WTC11 (cell line): Measurements from ENCODE around the gene ARX. TPM values are rescaled to one million over a fixed set of nuclear protein-coding genes. Genes with fewer than 3 reads are reported as not detected.

ENCODE experiments used
- ATAC-seq: fragments of 200-7000 bp; cut with Tn5 transposase; 2 replicates; pipeline ENCODE4 v1.10.0; 2021; ENCODE audit warnings: mild to moderate bottlenecking, moderate library complexity
- CTCF ChIA-PET: fragments of 300-600 bp; sonication (Branson Sonifier 250); formaldehyde crosslinking; loops from one replicate; lab custom pipeline; 2021; ENCODE audit warnings: antibody characterized with exemption; lab: Charles Lee
- POLR2A ChIA-PET: fragments of 350-600 bp; sonication (Branson Sonifier 250); formaldehyde crosslinking; loops from one replicate; lab custom pipeline; 2021; ENCODE audit warnings: antibody characterized with exemption; lab: Charles Lee
- DNase-seq: peaks from one replicate; pipeline ENCODE4 v3.0.0; 2021; ENCODE audit warnings: low spot score
- H3K27ac Mint-ChIP-seq: 2 replicates; pipeline ENCODE4 v1.8.0; 2021; ENCODE audit warnings: mixed read lengths
- H3K27me3 Mint-ChIP-seq: 2 replicates; pipeline ENCODE4 v1.8.0; 2021; ENCODE audit warnings: low read depth, mild to moderate bottlenecking, moderate library complexity, mixed read lengths
- H3K36me3 Mint-ChIP-seq: 2 replicates; pipeline ENCODE4 v1.8.0; 2021; ENCODE audit warnings: mixed read lengths
- H3K4me1 Mint-ChIP-seq: 2 replicates; pipeline ENCODE4 v1.8.0; 2022; ENCODE audit warnings: mixed read lengths
- H3K4me3 Mint-ChIP-seq: 2 replicates; pipeline ENCODE4 v1.8.0; 2021; ENCODE audit warnings: mild to moderate bottlenecking, moderate library complexity, mixed read lengths
- H3K9me3 Mint-ChIP-seq: 2 replicates; pipeline ENCODE4 v1.8.0; 2021; ENCODE audit warnings: mixed read lengths
- ATF2 ChIP-seq: sonication (generic); formaldehyde crosslinking; IDR thresholded peaks from 2 replicates; pipeline ENCODE4 v1.8.1; 2022; ENCODE audit warnings: low read depth, missing genetic modification reagents, borderline replicate concordance
- ATF3 ChIP-seq: sonication (generic); formaldehyde crosslinking; conservative IDR thresholded peaks from 2 replicates; pipeline ENCODE4 v1.8.1; 2022; ENCODE audit warnings: mild to moderate bottlenecking, missing genetic modification reagents
- E2F1 ChIP-seq: sonication (generic); formaldehyde crosslinking; IDR thresholded peaks from 2 replicates; pipeline ENCODE4 v1.8.0; 2022; ENCODE audit warnings: mild to moderate bottlenecking, missing genetic modification reagents
- ELF4 ChIP-seq: sonication (generic); formaldehyde crosslinking; IDR thresholded peaks from 2 replicates; pipeline ENCODE4 v1.8.1; 2022; ENCODE audit warnings: low read depth, mild to moderate bottlenecking, moderate library complexity, missing genetic modification reagents
- FOXP4 ChIP-seq: sonication (generic); formaldehyde crosslinking; IDR thresholded peaks from 2 replicates; pipeline ENCODE4 v1.8.0; 2022; ENCODE audit warnings: mild to moderate bottlenecking, missing genetic modification reagents
- GABPB1 ChIP-seq: sonication (generic); formaldehyde crosslinking; IDR thresholded peaks from 2 replicates; pipeline ENCODE4 v1.8.1; 2023; ENCODE audit warnings: mild to moderate bottlenecking, missing genetic modification reagents
- JUN ChIP-seq: sonication (generic); formaldehyde crosslinking; IDR thresholded peaks from 2 replicates; pipeline ENCODE4 v1.8.0; 2023; ENCODE audit warnings: mild to moderate bottlenecking, missing genetic modification reagents
- NFATC4 ChIP-seq: fragments of 250-450 bp; sonication (Bioruptor Pico); IDR thresholded peaks from 2 replicates; pipeline ENCODE4 v1.9.0; 2021; ENCODE audit warnings: mild to moderate bottlenecking
- NFE2L1 ChIP-seq: sonication (generic); formaldehyde crosslinking; IDR thresholded peaks from 2 replicates; pipeline ENCODE4 v1.8.1; 2023; ENCODE audit warnings: missing genetic modification reagents
- NR2C2 ChIP-seq: sonication (generic); formaldehyde crosslinking; IDR thresholded peaks from 2 replicates; pipeline ENCODE4 v1.8.0; 2022; ENCODE audit warnings: mild to moderate bottlenecking, missing genetic modification reagents
- PRRX2 ChIP-seq: fragments of 250-450 bp; sonication (Bioruptor Pico); IDR thresholded peaks from 2 replicates; pipeline ENCODE4 v1.8.0; 2021; ENCODE audit warnings: mild to moderate bottlenecking
- SMAD4 ChIP-seq: sonication (generic); formaldehyde crosslinking; IDR thresholded peaks from 2 replicates; pipeline ENCODE4 v1.8.0; 2022; ENCODE audit warnings: mild to moderate bottlenecking, missing genetic modification reagents
- SOX15 ChIP-seq: fragments of 250-450 bp; sonication (Bioruptor Pico); IDR thresholded peaks from 2 replicates; pipeline ENCODE4 v1.9.0; 2021; ENCODE audit warnings: mild to moderate bottlenecking
- ZBTB43 ChIP-seq: sonication (generic); formaldehyde crosslinking; IDR thresholded peaks from 2 replicates; pipeline ENCODE4 v1.8.1; 2023; ENCODE audit warnings: mild to moderate bottlenecking, missing genetic modification reagents
- ZNF138 ChIP-seq: sonication (generic); formaldehyde crosslinking; conservative IDR thresholded peaks from 2 replicates; pipeline ENCODE4 v1.8.1; 2022; ENCODE audit warnings: mild to moderate bottlenecking, moderate library complexity, missing genetic modification reagents
- ZNF281 ChIP-seq: sonication (generic); formaldehyde crosslinking; IDR thresholded peaks from 2 replicates; pipeline ENCODE4 v1.8.0; 2023; ENCODE audit warnings: mild to moderate bottlenecking, missing genetic modification reagents
- ZNF423 ChIP-seq: fragments of 250-450 bp; sonication (Bioruptor Pico); IDR thresholded peaks from 2 replicates; pipeline ENCODE4 v2.1.2; 2022; ENCODE audit warnings: mild to moderate bottlenecking, moderate library complexity
- ZNF512 ChIP-seq: sonication (generic); formaldehyde crosslinking; IDR thresholded peaks from 2 replicates; pipeline ENCODE4 v1.8.1; 2022; ENCODE audit warnings: missing genetic modification reagents, borderline replicate concordance
- total RNA-seq: library from RNA; stranded (reverse); gene quantifications from 3 replicates; pipeline ENCODE4 v1.2.3, GENCODE V29; 2021

Gene ARX
- total RNA-seq, 1 experiment from 2014 or later, result not detected

GRCh38 chrX:25003066-25003849, 12.5 kb downstream of the ARX start:
- H3K9me3 Mint-ChIP-seq, result no peaks in the 10 kb centered on the region
- no peak overlapping the region for H3K27ac Mint-ChIP-seq
- POLR2A ChIA-PET, result interaction anchor here (0.6 to 2.1 kb wide), 2 partner anchors 10 to 11 kb away, joined by 3 to 4 read pairs; no protein-coding TSS in a partner anchor
- CTCF ChIA-PET, result interaction anchor here (1.0 to 2.4 kb wide), 3 partner anchors 10 to 141 kb away, joined by 4 to 11 read pairs (median 4); no protein-coding TSS in a partner anchor
- peaks cover 49% of the 10 kb centered on the region for H3K4me1 Mint-ChIP-seq
- H3K4me3 Mint-ChIP-seq, result peak overlapping the region; percentile 80
- no peaks in the 10 kb centered on the region for H3K36me3 Mint-ChIP-seq
- peak; percentile 15 for ATAC-seq
- TF ChIP-seq PRRX2 (CRISPR knock-in tag) (no peak), ZNF423 (CRISPR knock-in tag) (no peak), GABPB1 (CRISPR knock-in tag) (no peak), NR2C2 (no peak), SOX15 (no peak), SMAD4 (no peak), ZBTB43 (CRISPR knock-in tag) (no peak), NFATC4 (CRISPR knock-in tag) (no peak), ZNF512 (CRISPR knock-in tag) (no peak), FOXP4 (CRISPR knock-in tag) (no peak), NFE2L1 (CRISPR knock-in tag) (no peak), JUN (no peak), ATF2 (no peak), ZNF138 (CRISPR knock-in tag) (no peak), E2F1 (CRISPR knock-in tag) (no peak), ELF4 (CRISPR knock-in tag) (no peak), ATF3 (no peak), ZNF281 (CRISPR knock-in tag) (no peak)
- DNase-seq, result no peak
- H3K27me3 Mint-ChIP-seq, result peaks cover 94% of the 10 kb centered on the region
